ENCODE data around the gene SGTB. TPM values are rescaled to one million over a fixed set of nuclear protein-coding genes. Genes with fewer than 3 reads are reported as not detected.
A peak's percentile ranks its signal among the peaks of the same experiment; 100 is the strongest.
"Not testable (repeated sequence)": the region's sequence is repeated elsewhere in the genome, so short reads cannot be mapped to it uniquely, and the experiment has no call there.

The SGTB gene
- total and polyA plus RNA-seq, 10 donors = 2.0 to 16.3 (median 13.0) TPM

DNA sequence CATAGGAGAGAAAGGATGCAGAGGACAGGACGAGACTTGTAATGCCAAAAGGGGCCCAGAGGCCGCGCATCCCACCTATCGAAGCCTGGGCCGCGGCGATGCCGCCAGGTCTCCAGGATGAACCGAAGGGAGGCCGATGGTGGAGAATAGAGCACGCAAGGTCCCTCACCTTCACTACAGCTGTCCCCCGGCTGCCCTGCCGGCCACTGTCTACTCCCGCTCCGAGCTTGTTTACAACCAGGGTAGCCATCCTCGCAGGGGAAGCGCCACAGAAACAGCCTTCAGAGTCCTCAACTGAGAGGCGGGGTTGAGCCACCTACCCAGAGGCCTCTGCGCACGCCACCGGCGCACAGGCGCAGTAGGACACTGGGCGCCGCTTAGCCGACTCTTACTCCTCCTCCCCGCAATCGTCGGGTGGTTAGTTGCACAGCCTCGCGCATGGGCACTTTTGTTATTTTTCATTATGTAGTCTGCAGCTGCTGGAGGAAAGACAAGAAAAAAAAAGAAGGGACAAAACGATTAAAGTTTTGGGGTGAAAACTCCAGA lies 97.8 kb downstream of the SGTB start, which contains the start of gene TRIM23:
TRIM23 (minus strand) TSS at position 309 of the 546 bp plus-strand sequence; CDS start at position 250, 59 bp downstream.
- Histone ChIP-seq H3K27me3 (replicated peaks in 1 of 7) (no peaks in the 10 kb centered on the region), H3K4me3 (peak within 1 kb of the TSS; percentile 75 to 95 (median 88)), H3K27ac (peak within 1 kb of the TSS; percentile 78 to 95 (median 92)), H3K9me3 (no peaks in the 10 kb centered on the region), H3K4me1 (peaks cover 32 to 80% (median 60%) of the 10 kb centered on the region in 6 donors), H3K36me3 (peaks cover 0 to 19% (median 1%) of the 10 kb centered on the region in 6 donors)
- intact Hi-C loops (cut with DNase I; ENCODE audit: low total_unique reads) = no loop called here
- TF ChIP-seq POLR2A (IDR thresholded peaks at IDR 0.05) (no peak), POLR2AphosphoS5 (IDR thresholded peaks at IDR 0.05) (peak; percentile 85 to 90 (median 85))
- TF ChIP-seq, protein P1, sequence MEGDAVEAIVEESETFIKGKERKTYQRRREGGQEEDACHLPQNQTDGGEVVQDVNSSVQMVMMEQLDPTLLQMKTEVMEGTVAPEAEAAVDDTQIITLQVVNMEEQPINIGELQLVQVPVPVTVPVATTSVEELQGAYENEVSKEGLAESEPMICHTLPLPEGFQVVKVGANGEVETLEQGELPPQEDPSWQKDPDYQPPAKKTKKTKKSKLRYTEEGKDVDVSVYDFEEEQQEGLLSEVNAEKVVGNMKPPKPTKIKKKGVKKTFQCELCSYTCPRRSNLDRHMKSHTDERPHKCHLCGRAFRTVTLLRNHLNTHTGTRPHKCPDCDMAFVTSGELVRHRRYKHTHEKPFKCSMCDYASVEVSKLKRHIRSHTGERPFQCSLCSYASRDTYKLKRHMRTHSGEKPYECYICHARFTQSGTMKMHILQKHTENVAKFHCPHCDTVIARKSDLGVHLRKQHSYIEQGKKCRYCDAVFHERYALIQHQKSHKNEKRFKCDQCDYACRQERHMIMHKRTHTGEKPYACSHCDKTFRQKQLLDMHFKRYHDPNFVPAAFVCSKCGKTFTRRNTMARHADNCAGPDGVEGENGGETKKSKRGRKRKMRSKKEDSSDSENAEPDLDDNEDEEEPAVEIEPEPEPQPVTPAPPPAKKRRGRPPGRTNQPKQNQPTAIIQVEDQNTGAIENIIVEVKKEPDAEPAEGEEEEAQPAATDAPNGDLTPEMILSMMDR (IDR thresholded peaks at IDR 0.05 in 8 of 11, conservative IDR thresholded peaks at IDR 0.05 in 3 of 11) = peak in 3 of 11 experiments; percentile 6 to 20 (median 18)
- peak; percentile 98 for DNase-seq
- WGBS, 5 donors = 0 to 1% (median 0%) methylated on average over 31 to 32 of the region's 32 CpGs

DNA sequence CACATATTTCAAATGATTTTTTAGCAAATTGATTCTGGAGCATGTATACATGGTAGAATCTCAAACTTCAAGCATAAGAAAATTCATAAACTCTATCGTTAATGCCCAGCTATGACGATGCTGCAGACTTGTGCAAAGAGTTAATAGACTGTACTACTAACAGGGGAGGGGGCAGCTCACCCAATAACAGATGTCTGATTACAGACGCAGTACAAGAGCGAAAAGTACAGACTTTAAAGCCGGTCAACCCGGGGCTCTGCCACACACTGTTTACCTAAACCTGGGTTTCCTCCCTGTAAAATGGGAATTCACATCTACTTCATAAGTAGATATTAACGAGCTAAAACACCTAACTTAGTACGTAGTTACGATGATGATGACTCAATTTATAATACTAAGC lies 98.4 kb downstream of the SGTB start:
- no peaks in the 10 kb centered on the region for H3K27me3 ChIP-seq (replicated peaks in 1 of 7)
- DNase-seq = no peak
- peak overlapping the region; percentile 78 to 95 (median 92) for H3K27ac ChIP-seq
- intact Hi-C loops (cut with DNase I; ENCODE audit: low total_unique reads) = no loop called here
- H3K9me3 ChIP-seq = no peaks in the 10 kb centered on the region
- peaks cover 0 to 16% (median 0%) of the 10 kb centered on the region in 6 donors for H3K36me3 ChIP-seq
- WGBS, 5 donors = 6 to 14% (median 11%) methylated on average over 9 of the region's 9 CpGs
- H3K4me3 ChIP-seq = peak overlapping the region; percentile 75 to 95 (median 88)
- H3K4me1 ChIP-seq = peaks cover 32 to 86% (median 65%) of the 10 kb centered on the region in 6 donors
- TF ChIP-seq, protein P1 (IDR thresholded peaks at IDR 0.05 in 8 of 11, conservative IDR thresholded peaks at IDR 0.05 in 3 of 11) = no peak
- no peak for TF ChIP-seq POLR2AphosphoS5 (IDR thresholded peaks at IDR 0.05)
- TF ChIP-seq POLR2A (IDR thresholded peaks at IDR 0.05) = no peak

DNA sequence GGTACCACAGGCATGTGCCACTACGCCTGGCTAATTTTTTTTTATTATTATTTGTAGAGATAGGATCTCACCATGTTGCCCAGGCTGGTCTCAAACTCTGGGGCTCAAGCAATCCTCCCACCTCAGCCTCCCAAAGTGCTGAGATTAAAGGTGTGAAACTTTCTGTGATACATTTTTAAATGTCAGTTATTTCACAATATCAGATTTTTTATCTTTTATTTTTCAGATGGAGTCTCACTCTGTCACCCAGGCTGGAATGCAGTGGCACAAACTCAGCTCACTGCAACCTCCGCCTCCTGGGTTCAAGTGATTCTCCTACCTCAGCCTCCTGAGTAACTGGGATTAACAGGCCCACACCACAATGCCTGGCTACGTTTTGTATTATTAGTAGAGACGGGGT lies 99.9 kb downstream of the SGTB start:
- DNase-seq; H3K27ac ChIP-seq; intact Hi-C loops (cut with DNase I; ENCODE audit: low total_unique reads); H3K9me3 ChIP-seq; H3K27me3 ChIP-seq (replicated peaks in 1 of 7): not testable (repeated sequence)
- 81 to 91% (median 86%) methylated on average over 4 of the region's 4 CpGs for WGBS, 5 donors
- Histone ChIP-seq H3K36me3 (peaks cover 0 to 25% (median 6%) of the 10 kb centered on the region in 6 donors), H3K4me1 (peaks cover 32 to 85% (median 59%) of the 10 kb centered on the region in 6 donors), H3K4me3 (peak overlapping the region in 2 of 8 donors; percentile 2 to 3)

DNA sequence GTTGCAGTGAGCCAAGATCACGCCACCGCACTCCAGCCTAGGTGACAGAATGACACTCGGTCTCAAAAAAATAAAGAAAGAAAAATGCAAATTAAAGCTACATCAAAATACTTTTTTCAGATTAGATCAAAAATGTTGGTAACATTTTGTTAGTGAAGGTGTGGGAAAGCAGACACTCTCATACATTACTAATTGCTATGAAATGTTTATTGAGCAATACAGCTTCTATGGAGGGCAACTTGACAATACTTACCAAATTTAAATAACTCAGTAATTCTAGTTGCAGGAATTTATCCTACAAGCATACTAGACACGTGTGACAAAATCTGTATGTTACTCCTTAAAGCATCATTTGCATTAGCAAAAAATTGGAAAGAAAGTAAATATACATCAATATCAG lies 101.9 kb downstream of the SGTB start:
- 88 to 96% (median 93%) methylated on average over 4 of the region's 4 CpGs for WGBS, 5 donors
- peaks cover 0 to 44% (median 20%) of the 10 kb centered on the region in 6 donors for H3K36me3 ChIP-seq
- no peak for DNase-seq
- TF ChIP-seq POLR2A (IDR thresholded peaks at IDR 0.05) (no peak), POLR2AphosphoS5 (IDR thresholded peaks at IDR 0.05) (no peak)
- TF ChIP-seq, protein P1 (IDR thresholded peaks at IDR 0.05 in 8 of 11, conservative IDR thresholded peaks at IDR 0.05 in 3 of 11) = no peak
- H3K4me3 ChIP-seq = no peak overlapping the region
- no peak overlapping the region for H3K27ac ChIP-seq
- no peaks in the 10 kb centered on the region for H3K9me3 ChIP-seq
- intact Hi-C loops (cut with DNase I; ENCODE audit: low total_unique reads) = no loop called here
- H3K27me3 ChIP-seq (replicated peaks in 1 of 7) = no peaks in the 10 kb centered on the region
- H3K4me1 ChIP-seq = peaks cover 24 to 70% (median 41%) of the 10 kb centered on the region in 6 donors

Other genes starting within 250 kb of the SGTB start
- 10 to 100 TPM in 2 of 7 donors, 1 to 10 TPM in 5; 5.4 to 16.4 (median 8.7) TPM for gene ADAMTS6, start 240.2 kb downstream of the SGTB start, total RNA-seq
- gene ADAMTS6, start 240.2 kb downstream of the SGTB start, polyA plus RNA-seq = 1 to 10 TPM; 1.1 to 2.6 (median 2.4) TPM
- 10 to 100 TPM in 5 of 7 donors, 1 to 10 TPM in 2; 8.3 to 16.9 (median 10.5) TPM for gene CENPK, start 158.9 kb downstream of the SGTB start, total RNA-seq
- 1 to 10 TPM; 7.6 to 9.0 (median 7.7) TPM for gene CENPK, start 158.9 kb downstream of the SGTB start, polyA plus RNA-seq
- 100 to 1,000 TPM in 1 of 7 donors, 10 to 100 TPM in 6; 41.0 to 108 (median 57.1) TPM for gene PPWD1, start 158.8 kb downstream of the SGTB start, total RNA-seq
- gene PPWD1, start 158.8 kb downstream of the SGTB start, polyA plus RNA-seq = 10 to 100 TPM; 27.6 to 61.8 (median 37.8) TPM
- 10 to 100 TPM; 13.1 to 24.2 (median 20.2) TPM for gene TRIM23, start 97.8 kb downstream of the SGTB start, total RNA-seq
- gene TRIM23, start 97.8 kb downstream of the SGTB start, polyA plus RNA-seq = 1 to 10 TPM; 3.3 to 3.6 (median 3.5) TPM
- gene SHLD3, start 97.1 kb downstream of the SGTB start, total RNA-seq = 1 to 10 TPM; 2.3 to 5.6 (median 4.3) TPM
- gene SHLD3, start 97.1 kb downstream of the SGTB start, polyA plus RNA-seq = 1 to 10 TPM; 3.3 to 3.8 (median 3.7) TPM
- 10 to 100 TPM; 17.7 to 35.7 (median 20.4) TPM for gene TRAPPC13, start 97.1 kb downstream of the SGTB start, total RNA-seq
- gene TRAPPC13, start 97.1 kb downstream of the SGTB start, polyA plus RNA-seq = 10 to 100 TPM; 14.1 to 19.0 (median 17.9) TPM
- gene NLN, start 96 bp upstream of the SGTB start, total RNA-seq = 10 to 100 TPM in 4 of 7 donors, 1 to 10 TPM in 3; 7.4 to 24.8 (median 12.1) TPM
- gene NLN, start 96 bp upstream of the SGTB start, polyA plus RNA-seq = 1 to 10 TPM; 1.3 to 3.6 (median 2.5) TPM
- 100 to 1,000 TPM in 3 of 7 donors, 10 to 100 TPM in 4; 85.0 to 112 (median 95.5) TPM for gene ERBIN, start 204.5 kb upstream of the SGTB start, total RNA-seq
- gene ERBIN, start 204.5 kb upstream of the SGTB start, polyA plus RNA-seq = 10 to 100 TPM; 19.6 to 22.2 (median 20.4) TPM